ENCODE results near the gene PCMTD2. TPM values are rescaled to one million over a fixed set of nuclear protein-coding genes. Genes with fewer than 3 reads are reported as not detected.

The PCMTD2 gene
- total and polyA plus RNA-seq, 2 of the 13 experiments (the other 11 are each of a cell fraction or from before 2014, with no cell fraction given) = 47.0 to 76.9 TPM

GRCh38 chr20:64253443-64253842 is 2.1 kb upstream of the PCMTD2 start (continued):
- TF ChIP-seq AHDC1 (CRISPR knock-in tag; IDR thresholded peaks at IDR 0.05; ENCODE audit: borderline replicate concordance) (0 out of 2 replicates have a peak, but pooled peaks have one; percentile 24), ATF3 (CRISPR knock-in tag; IDR thresholded peaks at IDR 0.05) (no peak), SYNCRIP (IDR thresholded peaks at IDR 0.05; ENCODE audit: insufficient read depth, low read depth, low read length) (no peak), IKZF4 (CRISPR knock-in tag; IDR thresholded peaks at IDR 0.05; ENCODE audit: borderline replicate concordance, low read depth, not compliant biosample characterization) (no peak), SOX5 (CRISPR knock-in tag; IDR thresholded peaks at IDR 0.05; ENCODE audit: borderline replicate concordance) (no peak), ZNF331 (CRISPR knock-in tag; IDR thresholded peaks at IDR 0.05) (no peak; the same call in 1 of the 2 replicates), CENPBD1 (CRISPR knock-in tag; IDR thresholded peaks at IDR 0.05; ENCODE audit: borderline replicate concordance, low read depth) (no peak), ZNF160 (CRISPR knock-in tag; IDR thresholded peaks at IDR 0.05) (no peak), ZNF740 (CRISPR knock-in tag; IDR thresholded peaks at IDR 0.05) (no peak), PCBP2 (optimal IDR thresholded peaks at IDR 0.05; ENCODE audit: low read depth, low read length, poor library complexity, severe bottlenecking) (no peak), ZFAT (CRISPR knock-in tag; conservative IDR thresholded peaks at IDR 0.05) (no peak), ZNF777 (CRISPR knock-in tag; IDR thresholded peaks at IDR 0.05) (no peak), ZBTB34 (CRISPR knock-in tag; IDR thresholded peaks at IDR 0.05) (no peak), MYNN (CRISPR knock-in tag; IDR thresholded peaks at IDR 0.05; ENCODE audit: low read depth) (no peak), POLR2G (IDR thresholded peaks at IDR 0.05; ENCODE audit: low read depth, low read length) (peak; percentile 38; the same call in 1 of the 2 replicates), U2AF2 (IDR thresholded peaks at IDR 0.05; ENCODE audit: low read depth, low read length) (no peak), ZNF878 (CRISPR knock-in tag; IDR thresholded peaks at IDR 0.05) (no peak), ZBTB37 (CRISPR knock-in tag; IDR thresholded peaks at IDR 0.05) (no peak), CBFB (CRISPR knock-in tag; IDR thresholded peaks at IDR 0.05) (no peak), BRCA1 (CRISPR knock-in tag; IDR thresholded peaks at IDR 0.05) (0 out of 2 replicates have a peak, but pooled peaks have one; percentile 22), ZKSCAN1 (IDR thresholded peaks at IDR 0.05; ENCODE audit: low read length) (no peak), MBD4 (IDR thresholded peaks at IDR 0.05; ENCODE audit: borderline replicate concordance, low read length) (no peak)
